ENCODE data around the gene ABCA3. TPM values are rescaled to one million over a fixed set of nuclear protein-coding genes. Genes with fewer than 3 reads are reported as not detected.

The ABCA3 gene
- polyA plus RNA-seq, 1 donor from 2014 or later: 30.7 TPM

DNA sequence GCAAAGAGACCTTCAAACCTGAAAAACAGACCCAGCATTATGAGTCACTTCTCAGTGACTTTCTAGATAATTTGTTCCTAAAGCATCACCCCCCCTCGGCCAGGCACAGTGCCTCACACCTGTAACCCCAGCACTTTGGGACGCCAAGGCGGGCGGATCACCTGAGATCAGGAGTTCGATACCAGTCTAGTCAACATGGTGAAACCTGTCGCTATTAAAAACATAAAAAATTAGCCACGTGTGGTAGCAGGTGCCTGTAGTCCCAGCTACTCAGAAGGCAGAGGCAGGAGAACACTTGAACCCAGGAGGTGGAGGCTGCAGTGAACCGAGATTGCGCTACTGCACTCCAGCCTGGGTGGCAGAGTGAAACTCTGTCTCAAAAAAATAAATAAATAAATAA lies 48.3 kb downstream of the ABCA3 start:
- Histone ChIP-seq H3K9me3 (ENCODE audit: low read length) (no peaks in the 10 kb centered on the region), H3K9ac (ENCODE audit: low read length) (no peak overlapping the region), H3K36me3 (ENCODE audit: insufficient read depth, low read length) (no peaks in the 10 kb centered on the region), H3K4me3 (ENCODE audit: low read length) (no peak overlapping the region), H3K27me3 (ENCODE audit: insufficient read depth, low read depth, low read length) (no peaks in the 10 kb centered on the region), H3F3A (ENCODE audit: insufficient read depth, low read length, poor library complexity, severe bottlenecking) (no peaks in the 10 kb centered on the region), H3K4me2 (ENCODE audit: low read length) (no peak overlapping the region), H2AFZ (ENCODE audit: low read depth, low read length) (no peak overlapping the region), H3K9me2 (ENCODE audit: insufficient read depth, low read length) (no peaks in the 10 kb centered on the region), H3K79me2 (replicated peaks; ENCODE audit: insufficient read depth, low read length) (no peaks in the 10 kb centered on the region), H3K27ac (ENCODE audit: low read length) (no peak overlapping the region), H4K20me1 (ENCODE audit: insufficient read depth) (no peaks in the 10 kb centered on the region)
- no peak for TF ChIP-seq SMC3 (conservative IDR thresholded peaks at IDR 0.05; ENCODE audit: poor library complexity)
- TF ChIP-seq TAF1 (IDR thresholded peaks at IDR 0.05; ENCODE audit: low read depth): no peak
- TF ChIP-seq, protein P1, sequence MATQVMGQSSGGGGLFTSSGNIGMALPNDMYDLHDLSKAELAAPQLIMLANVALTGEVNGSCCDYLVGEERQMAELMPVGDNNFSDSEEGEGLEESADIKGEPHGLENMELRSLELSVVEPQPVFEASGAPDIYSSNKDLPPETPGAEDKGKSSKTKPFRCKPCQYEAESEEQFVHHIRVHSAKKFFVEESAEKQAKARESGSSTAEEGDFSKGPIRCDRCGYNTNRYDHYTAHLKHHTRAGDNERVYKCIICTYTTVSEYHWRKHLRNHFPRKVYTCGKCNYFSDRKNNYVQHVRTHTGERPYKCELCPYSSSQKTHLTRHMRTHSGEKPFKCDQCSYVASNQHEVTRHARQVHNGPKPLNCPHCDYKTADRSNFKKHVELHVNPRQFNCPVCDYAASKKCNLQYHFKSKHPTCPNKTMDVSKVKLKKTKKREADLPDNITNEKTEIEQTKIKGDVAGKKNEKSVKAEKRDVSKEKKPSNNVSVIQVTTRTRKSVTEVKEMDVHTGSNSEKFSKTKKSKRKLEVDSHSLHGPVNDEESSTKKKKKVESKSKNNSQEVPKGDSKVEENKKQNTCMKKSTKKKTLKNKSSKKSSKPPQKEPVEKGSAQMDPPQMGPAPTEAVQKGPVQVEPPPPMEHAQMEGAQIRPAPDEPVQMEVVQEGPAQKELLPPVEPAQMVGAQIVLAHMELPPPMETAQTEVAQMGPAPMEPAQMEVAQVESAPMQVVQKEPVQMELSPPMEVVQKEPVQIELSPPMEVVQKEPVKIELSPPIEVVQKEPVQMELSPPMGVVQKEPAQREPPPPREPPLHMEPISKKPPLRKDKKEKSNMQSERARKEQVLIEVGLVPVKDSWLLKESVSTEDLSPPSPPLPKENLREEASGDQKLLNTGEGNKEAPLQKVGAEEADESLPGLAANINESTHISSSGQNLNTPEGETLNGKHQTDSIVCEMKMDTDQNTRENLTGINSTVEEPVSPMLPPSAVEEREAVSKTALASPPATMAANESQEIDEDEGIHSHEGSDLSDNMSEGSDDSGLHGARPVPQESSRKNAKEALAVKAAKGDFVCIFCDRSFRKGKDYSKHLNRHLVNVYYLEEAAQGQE (IDR thresholded peaks at IDR 0.05; ENCODE audit: borderline replicate concordance): no peak
- no peak for TF ChIP-seq EZH2 (IDR thresholded peaks at IDR 0.05; ENCODE audit: borderline replicate concordance, insufficient read depth, low read length, poor library complexity, severe bottlenecking)
- no peak for TF ChIP-seq RAD21 (conservative IDR thresholded peaks at IDR 0.05)
- no peak for TF ChIP-seq MXI1 (conservative IDR thresholded peaks at IDR 0.05; ENCODE audit: poor library complexity, severe bottlenecking)
- TF ChIP-seq POLR2AphosphoS5 (IDR thresholded peaks at IDR 0.05): no peak
- TF ChIP-seq EP300 (conservative IDR thresholded peaks at IDR 0.05; ENCODE audit: poor library complexity, severe bottlenecking): no peak
- TF ChIP-seq, protein P2, sequence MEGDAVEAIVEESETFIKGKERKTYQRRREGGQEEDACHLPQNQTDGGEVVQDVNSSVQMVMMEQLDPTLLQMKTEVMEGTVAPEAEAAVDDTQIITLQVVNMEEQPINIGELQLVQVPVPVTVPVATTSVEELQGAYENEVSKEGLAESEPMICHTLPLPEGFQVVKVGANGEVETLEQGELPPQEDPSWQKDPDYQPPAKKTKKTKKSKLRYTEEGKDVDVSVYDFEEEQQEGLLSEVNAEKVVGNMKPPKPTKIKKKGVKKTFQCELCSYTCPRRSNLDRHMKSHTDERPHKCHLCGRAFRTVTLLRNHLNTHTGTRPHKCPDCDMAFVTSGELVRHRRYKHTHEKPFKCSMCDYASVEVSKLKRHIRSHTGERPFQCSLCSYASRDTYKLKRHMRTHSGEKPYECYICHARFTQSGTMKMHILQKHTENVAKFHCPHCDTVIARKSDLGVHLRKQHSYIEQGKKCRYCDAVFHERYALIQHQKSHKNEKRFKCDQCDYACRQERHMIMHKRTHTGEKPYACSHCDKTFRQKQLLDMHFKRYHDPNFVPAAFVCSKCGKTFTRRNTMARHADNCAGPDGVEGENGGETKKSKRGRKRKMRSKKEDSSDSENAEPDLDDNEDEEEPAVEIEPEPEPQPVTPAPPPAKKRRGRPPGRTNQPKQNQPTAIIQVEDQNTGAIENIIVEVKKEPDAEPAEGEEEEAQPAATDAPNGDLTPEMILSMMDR (IDR thresholded peaks at IDR 0.05; ENCODE audit: poor library complexity, severe bottlenecking): no peak

DNA sequence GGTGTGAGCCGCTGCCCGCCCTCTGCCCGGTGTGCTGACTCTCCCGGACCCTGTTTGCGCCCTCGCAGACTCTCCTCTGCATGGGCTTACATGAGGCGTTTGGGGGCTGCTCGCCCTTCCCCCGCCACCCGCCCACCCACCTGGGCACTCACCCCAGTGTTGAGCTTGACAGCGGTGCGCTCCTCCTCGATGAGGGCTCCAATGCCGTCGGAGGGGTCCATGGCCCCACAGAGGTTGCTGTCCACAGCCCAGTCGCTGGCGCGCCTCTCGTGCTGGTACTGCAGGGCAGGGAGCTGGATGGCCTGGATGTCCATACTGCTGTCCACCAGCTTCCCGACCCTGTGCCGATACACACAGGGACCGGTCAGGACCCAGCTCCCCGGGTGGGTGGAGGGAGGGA lies 51.2 kb downstream of the ABCA3 start:
- TF ChIP-seq RAD21 (conservative IDR thresholded peaks at IDR 0.05) (no peak), EZH2 (IDR thresholded peaks at IDR 0.05; ENCODE audit: borderline replicate concordance, insufficient read depth, low read length, poor library complexity, severe bottlenecking) (no peak), TAF1 (IDR thresholded peaks at IDR 0.05; ENCODE audit: low read depth) (no peak), SMC3 (conservative IDR thresholded peaks at IDR 0.05; ENCODE audit: poor library complexity) (no peak), MXI1 (conservative IDR thresholded peaks at IDR 0.05; ENCODE audit: poor library complexity, severe bottlenecking) (no peak), EP300 (conservative IDR thresholded peaks at IDR 0.05; ENCODE audit: poor library complexity, severe bottlenecking) (no peak), POLR2AphosphoS5 (IDR thresholded peaks at IDR 0.05) (no peak)
- TF ChIP-seq, protein P1 (IDR thresholded peaks at IDR 0.05; ENCODE audit: borderline replicate concordance): no peak
- TF ChIP-seq, protein P2 (IDR thresholded peaks at IDR 0.05; ENCODE audit: poor library complexity, severe bottlenecking): no peak
- H4K20me1 ChIP-seq (ENCODE audit: insufficient read depth): no peaks in the 10 kb centered on the region
- H3K4me3 ChIP-seq (ENCODE audit: low read length): no peak overlapping the region
- no peaks in the 10 kb centered on the region for H3K27me3 ChIP-seq (ENCODE audit: insufficient read depth, low read depth, low read length)
- no peak overlapping the region for H3K27ac ChIP-seq (ENCODE audit: low read length)
- H3K79me2 ChIP-seq (replicated peaks; ENCODE audit: insufficient read depth, low read length): no peaks in the 10 kb centered on the region
- H3K4me2 ChIP-seq (ENCODE audit: low read length): no peak overlapping the region
- no peak overlapping the region for H3K9ac ChIP-seq (ENCODE audit: low read length)
- no peaks in the 10 kb centered on the region for H3K36me3 ChIP-seq (ENCODE audit: insufficient read depth, low read length)
- H3K9me2 ChIP-seq (ENCODE audit: insufficient read depth, low read length): no peaks in the 10 kb centered on the region
- no peaks in the 10 kb centered on the region for H3F3A ChIP-seq (ENCODE audit: insufficient read depth, low read length, poor library complexity, severe bottlenecking)
- no peaks in the 10 kb centered on the region for H3K9me3 ChIP-seq (ENCODE audit: low read length)
- H2AFZ ChIP-seq (ENCODE audit: low read depth, low read length): no peak overlapping the region
